HG03159 (cell line): ENCODE results near the gene IRF9.

Experiments used
- ATAC-seq: cut with Tn5 transposase; IDR thresholded peaks from one replicate; pipeline ENCODE4 v1.9.1; 2021; ENCODE audit warnings: mild to moderate bottlenecking, moderate library complexity; ENCODE audit not compliant: unreplicated experiment

IRF9 gene

GRCh38 chr14:24176599-24176998 is 15.5 kb downstream of the IRF9 start:
- ATAC-seq = no peak

DNA sequence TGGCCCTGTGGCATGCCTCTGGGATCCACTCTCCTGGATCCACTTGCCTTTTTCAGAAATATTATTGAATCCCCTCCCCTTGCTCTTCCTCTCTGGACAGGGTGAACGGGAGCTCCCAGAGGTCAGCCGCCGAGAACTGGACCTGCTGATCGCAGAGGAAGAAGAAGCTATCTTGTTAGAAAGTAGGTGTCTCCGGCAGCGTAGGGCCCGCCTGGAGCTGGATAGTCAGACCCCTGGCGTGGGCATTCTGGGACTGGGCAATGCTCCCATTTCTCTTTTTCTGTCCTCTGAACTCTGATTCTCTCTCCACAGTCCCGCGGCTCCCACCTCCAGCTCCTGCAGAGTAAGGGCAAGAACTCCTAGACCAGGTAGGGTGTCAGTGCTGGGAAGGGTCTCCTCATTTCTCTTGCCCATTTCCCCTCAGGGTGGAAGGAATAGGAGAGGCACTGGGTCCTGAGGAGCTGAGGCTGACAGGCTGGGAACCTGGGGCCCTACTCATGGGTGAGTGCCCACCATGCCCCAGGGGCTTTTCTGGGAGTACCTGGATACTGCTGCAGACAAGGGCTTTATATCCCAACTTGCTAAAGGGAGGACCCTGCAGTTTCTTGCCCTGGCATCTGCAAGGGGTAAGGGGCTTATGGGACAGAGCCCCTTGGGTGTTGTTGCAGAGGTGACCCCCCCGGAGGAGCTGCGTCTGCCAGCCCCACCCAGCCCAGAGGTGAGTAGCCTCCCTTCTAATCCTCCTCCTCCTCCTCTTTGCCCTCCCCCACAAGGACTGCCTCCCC is 16.2 kb downstream of the IRF9 start:
- no peak for ATAC-seq

GRCh38 chr14:24177891-24178290 is 16.8 kb downstream of the IRF9 start:
- no peak for ATAC-seq

- ATAC-seq = no peak
These were observed 17.5 kb downstream of the IRF9 start for GRCh38 chr14:24178399-24179178.

DNA sequence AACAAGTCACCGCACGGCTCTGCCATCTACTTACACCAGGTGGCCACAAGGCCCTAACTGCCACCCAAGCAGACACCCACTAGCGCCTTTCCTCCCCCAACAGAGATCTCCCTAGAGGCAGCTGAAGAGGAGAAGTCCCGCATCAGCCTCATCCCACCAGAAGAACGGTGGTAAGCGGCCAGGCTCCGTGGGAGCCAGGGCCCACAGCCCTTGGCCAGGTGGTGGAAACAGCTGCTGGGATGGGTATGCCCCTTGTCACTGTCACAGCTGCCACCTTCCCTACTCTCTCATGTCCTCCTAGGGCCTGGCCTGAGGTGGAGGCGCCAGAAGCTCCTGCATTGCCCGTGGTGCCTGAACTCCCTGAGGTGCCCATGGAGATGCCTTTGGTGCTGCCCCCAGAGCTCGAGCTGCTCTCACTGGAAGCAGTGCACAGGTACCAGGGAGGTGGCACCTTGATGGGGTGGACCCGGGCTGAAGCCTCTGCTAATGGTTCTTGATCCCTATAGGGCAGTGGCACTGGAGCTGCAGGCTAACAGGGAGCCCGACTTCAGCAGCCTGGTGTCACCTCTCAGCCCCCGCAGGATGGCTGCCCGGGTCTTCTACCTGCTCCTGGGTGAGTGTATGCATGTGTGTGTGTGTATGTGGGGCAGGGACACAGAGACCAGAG is 18.4 kb downstream of the IRF9 start:
- no peak for ATAC-seq

DNA sequence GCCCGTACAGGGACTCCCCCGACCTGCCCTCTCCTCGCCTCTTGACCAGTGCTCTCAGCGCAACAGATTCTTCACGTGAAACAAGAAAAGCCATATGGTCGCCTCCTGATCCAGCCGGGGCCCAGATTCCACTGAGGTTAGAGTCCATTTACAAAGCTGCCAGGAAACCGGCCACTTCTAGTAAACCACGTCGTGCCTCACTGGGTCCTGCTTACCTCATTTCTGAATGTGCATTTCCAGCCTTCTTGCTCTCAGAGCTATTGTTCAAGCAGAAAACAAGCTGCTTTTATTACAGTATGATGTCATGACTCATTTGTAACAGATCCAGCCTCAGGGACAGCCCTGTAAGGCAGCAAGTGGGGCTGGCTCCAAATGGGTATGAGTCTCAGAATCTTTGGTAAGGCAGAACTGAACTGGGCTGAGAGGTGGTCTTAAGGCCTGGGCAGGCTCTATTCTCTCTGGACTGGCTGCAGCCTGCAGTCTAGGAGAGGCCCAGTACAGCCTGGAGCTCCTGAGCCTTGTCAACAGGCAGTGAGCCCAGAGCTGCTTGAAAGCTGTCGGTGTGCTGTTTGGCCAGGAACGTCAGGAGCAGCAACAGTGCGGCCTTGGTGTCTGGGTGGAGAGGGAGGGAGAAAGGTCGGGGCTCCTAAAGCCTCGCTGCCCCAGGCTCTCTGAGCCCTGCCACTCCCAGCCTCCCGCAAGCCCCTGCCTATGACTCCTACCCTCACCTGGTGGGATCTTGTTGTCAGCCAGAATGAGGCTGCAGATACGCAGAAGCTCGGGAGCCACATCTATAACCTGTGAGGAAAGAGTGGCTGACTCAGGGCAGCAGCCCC is 19.1 kb downstream of the IRF9 start:
- ATAC-seq = no peak

GRCh38 chr14:24181371-24182077 is 20.5 kb downstream of the IRF9 start:
- no peak for ATAC-seq

- no peak for ATAC-seq
These were observed 21.2 kb downstream of the IRF9 start for GRCh38 chr14:24182110-24182882.

DNA sequence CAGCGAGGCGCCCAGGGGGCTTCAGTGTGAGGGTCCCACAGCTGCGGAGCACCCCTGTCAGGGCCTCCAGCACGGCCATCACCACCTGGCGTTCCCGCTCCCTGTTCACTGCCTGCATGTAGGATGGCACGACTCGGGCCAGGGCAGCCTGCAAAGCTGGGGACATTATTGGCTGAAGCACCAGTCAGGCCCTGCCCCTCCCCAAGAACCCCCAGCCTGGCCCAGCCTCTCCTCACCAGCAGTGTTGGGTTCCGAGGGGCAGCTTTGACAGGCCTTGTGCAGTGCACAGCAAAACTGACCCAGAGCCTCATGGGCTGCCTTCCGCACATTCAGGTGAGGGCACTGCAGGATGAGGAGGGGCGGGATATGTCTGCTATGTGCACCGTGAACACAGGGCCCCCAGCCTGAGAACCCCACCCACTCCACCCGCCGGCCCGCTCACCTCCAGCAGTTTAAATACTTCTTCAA is 22.0 kb downstream of the IRF9 start:
- no peak for ATAC-seq

DNA sequence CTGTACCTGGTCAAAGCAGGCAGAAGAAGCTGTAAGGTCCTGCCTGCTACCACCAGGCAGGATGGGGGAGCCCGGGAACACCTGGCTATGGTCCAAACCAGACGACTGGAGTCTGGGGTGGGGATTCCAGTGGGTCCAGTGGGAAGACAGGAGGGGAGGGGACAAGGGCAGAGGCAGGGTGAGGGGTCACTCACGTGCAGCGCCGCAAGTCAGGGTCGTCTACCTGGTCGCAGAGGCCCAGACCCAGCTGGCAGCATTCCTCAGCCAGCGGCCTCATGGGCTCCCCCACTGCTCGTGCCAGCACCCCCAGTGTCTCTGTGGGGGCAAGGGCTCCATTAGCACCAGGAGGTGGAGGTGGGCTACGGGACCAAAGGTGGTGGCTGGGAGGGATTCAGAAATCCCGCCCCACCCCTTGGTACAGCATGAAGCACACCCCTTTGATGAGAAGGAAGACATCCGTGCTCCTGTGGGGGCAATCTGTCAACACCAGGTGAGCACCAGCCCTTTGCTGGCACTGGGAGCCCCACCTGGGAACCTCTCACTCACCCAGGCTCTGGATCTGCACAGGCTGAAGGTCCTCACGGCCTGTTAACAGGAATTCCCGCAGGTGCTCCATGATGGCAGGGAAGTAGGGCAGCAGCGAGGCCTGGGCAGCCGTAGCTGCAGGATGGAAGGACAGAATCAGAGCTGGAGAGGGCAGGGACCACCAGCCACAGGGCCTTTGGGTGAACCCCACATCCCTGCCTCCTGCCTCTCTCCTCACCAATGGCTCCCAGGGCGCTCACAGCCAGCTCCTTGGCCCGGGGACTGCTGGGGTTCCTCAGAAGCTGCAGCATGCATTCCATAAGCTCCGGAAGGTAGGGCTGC is 23.3 kb downstream of the IRF9 start:
- ATAC-seq = no peak

DNA sequence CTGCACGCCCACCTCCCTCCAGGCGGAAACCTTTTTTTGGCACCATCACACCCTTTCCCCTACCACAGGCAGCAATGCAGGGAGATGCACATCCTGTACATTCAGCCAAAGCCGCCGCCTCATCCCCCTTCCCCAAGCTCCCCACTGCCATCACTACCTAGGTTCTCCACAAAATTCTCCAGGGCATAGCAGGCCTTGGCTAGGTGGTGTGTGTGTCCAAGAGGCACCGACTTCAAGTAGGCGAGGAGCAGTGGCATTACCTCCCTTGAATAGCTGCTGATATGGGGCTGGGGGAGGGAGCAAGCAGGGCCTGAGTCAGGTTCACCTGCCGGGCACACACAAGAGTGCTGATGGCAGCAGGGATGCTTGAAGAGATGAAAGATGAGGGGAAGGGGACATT is 24.0 kb downstream of the IRF9 start:
- no peak for ATAC-seq

DNA sequence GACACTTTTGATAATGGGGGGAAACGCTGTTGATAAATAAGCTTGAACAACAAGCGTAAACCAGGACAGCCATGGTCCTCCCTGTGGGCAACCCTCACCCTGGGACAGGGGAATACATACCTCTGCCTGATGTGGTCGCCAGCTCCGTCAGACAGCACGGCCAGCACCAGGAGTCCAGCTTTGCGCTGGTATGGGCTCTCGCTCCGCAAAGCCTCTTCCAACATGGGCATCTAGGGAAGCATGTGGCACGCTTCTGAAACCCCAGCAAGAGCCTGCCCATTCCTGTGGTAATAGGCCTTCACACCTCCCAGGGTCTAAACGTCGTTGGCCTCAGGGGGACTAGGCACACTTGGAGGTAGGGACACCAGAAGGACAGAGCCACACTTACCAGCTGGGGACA is 24.7 kb downstream of the IRF9 start:
- ATAC-seq = no peak

DNA sequence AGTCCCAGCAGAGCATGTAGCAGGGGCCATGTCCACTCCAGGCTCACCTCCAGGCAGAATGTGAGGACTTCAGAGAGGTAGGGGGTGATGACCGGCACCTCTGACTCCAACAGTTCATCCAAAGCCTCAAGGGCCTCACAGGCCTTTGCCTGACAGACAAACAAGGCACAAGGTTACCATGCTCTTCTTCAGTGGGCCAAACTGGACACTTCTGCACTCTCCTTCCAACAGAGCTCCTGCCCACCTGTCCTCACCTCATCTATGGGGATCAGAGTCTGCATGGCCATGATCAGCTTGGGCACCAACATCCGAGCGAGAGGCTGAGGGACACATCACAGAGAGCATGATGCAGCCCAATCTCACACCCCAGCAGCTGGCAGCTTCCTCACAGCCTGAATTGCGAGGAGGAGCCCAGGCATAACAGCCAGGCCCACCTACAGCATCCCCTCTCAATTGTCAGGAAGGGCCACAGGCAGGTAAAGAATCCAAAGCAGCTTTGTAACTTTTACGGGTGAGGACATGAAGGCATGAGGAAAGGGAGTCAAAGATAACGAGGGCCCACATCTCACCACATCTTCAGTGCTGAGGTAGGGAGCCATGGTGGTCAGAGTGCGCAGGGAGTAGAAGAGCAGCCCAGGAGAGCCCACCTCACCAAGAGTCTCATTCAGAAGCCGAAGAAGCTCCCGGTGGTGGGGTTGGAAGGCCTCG is 25.9 kb downstream of the IRF9 start:
- no peak for ATAC-seq

GRCh38 chr14:24187539-24187915 is 26.5 kb downstream of the IRF9 start:
- ATAC-seq = no peak

DNA sequence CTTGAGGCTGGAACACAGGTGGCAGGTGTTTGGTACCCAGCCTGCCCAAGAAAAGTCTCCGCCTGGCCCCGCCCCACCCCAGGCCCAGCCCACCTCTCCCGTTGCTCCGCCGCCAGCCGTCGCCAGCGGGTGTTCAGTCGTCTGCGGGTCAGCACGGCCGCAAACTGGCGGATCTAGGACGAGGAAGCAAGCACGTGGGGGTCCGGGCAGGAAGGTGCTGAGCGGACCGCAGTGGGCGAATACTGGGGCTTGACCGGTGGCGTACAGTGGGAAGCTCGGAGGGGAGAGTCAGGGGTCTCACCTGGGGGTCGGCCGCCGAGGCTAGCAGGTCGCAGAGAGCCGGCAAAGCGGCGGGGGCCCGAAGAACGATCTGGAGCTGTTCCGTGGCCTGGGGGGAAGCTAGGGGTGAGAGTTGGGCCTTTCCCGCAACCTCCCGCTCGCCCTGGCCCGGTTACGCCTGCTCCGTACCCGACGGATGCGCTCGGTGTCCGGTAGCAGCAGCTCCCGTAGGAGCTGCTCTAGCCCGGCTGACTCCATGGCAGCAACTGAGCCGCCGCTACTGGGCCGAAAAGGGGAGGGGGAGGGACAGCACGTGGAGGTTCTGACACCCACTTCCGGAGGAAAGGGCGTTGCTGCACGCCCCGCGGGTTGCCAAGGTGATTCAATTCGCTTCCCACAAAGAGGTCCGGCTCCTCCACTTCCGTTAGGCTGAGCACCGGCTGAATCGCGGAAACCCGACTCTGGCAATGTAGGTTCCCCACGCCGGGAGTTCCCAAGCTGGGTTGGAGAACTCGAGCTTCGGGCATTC is 27.4 kb downstream of the IRF9 start, which contains the start of gene IPO4:
IPO4 (minus strand) TSS at position 566 of the 808 bp plus-strand sequence; CDS start at position 537, 29 bp downstream.
- ATAC-seq = peak; percentile 85

- no peak for ATAC-seq
These were observed 28.0 kb downstream of the IRF9 start for GRCh38 chr14:24189059-24189375.

GRCh38 chr14:24189460-24189859 is 28.4 kb downstream of the IRF9 start:
- ATAC-seq = no peak
